Kidney epithelial cell (primary cell): Measurements from ENCODE around the gene METTL9. TPM values are rescaled to one million over a fixed set of nuclear protein-coding genes. Genes with fewer than 3 reads are reported as not detected.
"Not testable (repeated sequence)": the region's sequence is repeated elsewhere in the genome, so short reads cannot be mapped to it uniquely, and the experiment has no call there.

Source experiments
- DNase-seq: peaks from one replicate; pipeline ENCODE4 v3.0.0-alpha.2; 2010; ENCODE audit warnings: low read depth
- H3K27me3 ChIP-seq: 2 replicates; pipeline ENCODE4 v1.6.0; 2011; ENCODE audit warnings: low read length; ENCODE audit not compliant: control insufficient read depth, insufficient read depth
- H3K36me3 ChIP-seq: 2 replicates; pipeline ENCODE4 v1.5.1; 2011; ENCODE audit warnings: low read length; ENCODE audit not compliant: control insufficient read depth, insufficient read depth
- H3K4me3 ChIP-seq: 2 replicates; pipeline ENCODE4 v1.5.1; 2011; ENCODE audit warnings: low read depth, mild to moderate bottlenecking, control low read depth, low read length
- CTCF ChIP-seq: IDR thresholded peaks from 2 replicates; pipeline ENCODE4 v1.5.1; 2011; ENCODE audit warnings: mild to moderate bottlenecking, moderate library complexity, low read length, control low read depth, inconsistent platforms; ENCODE audit not compliant: insufficient read depth, poor library complexity, severe bottlenecking
- total RNA-seq: library from RNA; depleted of rRNA; stranded (reverse); fragments of >200 nt; gene quantifications from 2 replicates; pipeline ENCODE4 v1.2.3, GENCODE V29; 2015

METTL9 gene
- total RNA-seq, 1 donor from 2014 or later: 188 TPM

- no peak for TF ChIP-seq CTCF
- H3K4me3 ChIP-seq: no peak overlapping the region
- no peaks in the 10 kb centered on the region for H3K27me3 ChIP-seq
- H3K36me3 ChIP-seq: no peaks in the 10 kb centered on the region
- DNase-seq: no peak
Observed at GRCh38 chr16:21568502-21569189, 30.7 kb upstream of the METTL9 start.

- TF ChIP-seq CTCF: no peak
- H3K27me3 ChIP-seq: no peaks in the 10 kb centered on the region
- no peak for DNase-seq
- no peaks in the 10 kb centered on the region for H3K36me3 ChIP-seq
- H3K4me3 ChIP-seq: no peak overlapping the region
Observed at GRCh38 chr16:21570676-21571017, 28.7 kb upstream of the METTL9 start.

GRCh38 chr16:21573506-21573905, 25.9 kb upstream of the METTL9 start:
- not testable (repeated sequence) for H3K36me3 ChIP-seq, DNase-seq, H3K4me3 ChIP-seq

GRCh38 chr16:21574372-21574771, 25.0 kb upstream of the METTL9 start:
- H3K27me3 ChIP-seq: no peaks in the 10 kb centered on the region
- no peak for TF ChIP-seq CTCF
- DNase-seq: no peak
- no peak overlapping the region for H3K4me3 ChIP-seq
- no peaks in the 10 kb centered on the region for H3K36me3 ChIP-seq

More at GRCh38 chr16:21573506-21573905, 25.9 kb upstream of the METTL9 start:
- H3K27me3 ChIP-seq: not testable (repeated sequence)

- not testable (repeated sequence) for DNase-seq, H3K36me3 ChIP-seq, H3K27me3 ChIP-seq, H3K4me3 ChIP-seq
Observed at GRCh38 chr16:21576323-21576722, 23.1 kb upstream of the METTL9 start.

GRCh38 chr16:21577487-21577886, 21.9 kb upstream of the METTL9 start:
- not testable (repeated sequence) for H3K4me3 ChIP-seq, H3K36me3 ChIP-seq, H3K27me3 ChIP-seq, DNase-seq

GRCh38 chr16:21578311-21578710, 21.1 kb upstream of the METTL9 start:
- not testable (repeated sequence) for H3K27me3 ChIP-seq, H3K4me3 ChIP-seq, DNase-seq, H3K36me3 ChIP-seq

- not testable (repeated sequence) for H3K27me3 ChIP-seq, DNase-seq, H3K4me3 ChIP-seq, H3K36me3 ChIP-seq
Observed at GRCh38 chr16:21580131-21580530, 19.2 kb upstream of the METTL9 start.
